ENCODE data around the gene DNER.

DNER gene

DNA sequence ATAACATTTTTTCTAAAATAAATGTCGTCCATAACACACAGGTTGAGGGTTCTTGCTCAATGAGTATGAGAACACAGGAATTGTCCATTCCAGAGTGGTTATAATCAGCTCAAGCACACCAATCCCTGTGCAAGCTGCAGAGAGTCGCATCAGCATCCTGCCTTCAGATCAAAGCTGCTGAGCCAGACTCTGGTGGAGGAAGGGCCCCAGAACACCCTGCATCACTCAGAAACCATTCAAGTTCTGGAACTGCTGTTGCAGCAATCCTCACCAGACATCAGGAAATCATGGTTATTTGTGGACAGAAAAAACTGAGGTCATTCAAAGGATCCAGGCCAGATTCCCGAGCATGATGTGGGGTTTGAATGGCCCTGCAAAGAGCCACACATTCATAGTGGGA is 44.5 kb downstream of the DNER start:
- TF ChIP-seq CTCF (conservative IDR thresholded peaks at IDR 0.05; ENCODE audit: low read length), result no peak
- no peak for DNase-seq (ENCODE audit: low read depth)

DNA sequence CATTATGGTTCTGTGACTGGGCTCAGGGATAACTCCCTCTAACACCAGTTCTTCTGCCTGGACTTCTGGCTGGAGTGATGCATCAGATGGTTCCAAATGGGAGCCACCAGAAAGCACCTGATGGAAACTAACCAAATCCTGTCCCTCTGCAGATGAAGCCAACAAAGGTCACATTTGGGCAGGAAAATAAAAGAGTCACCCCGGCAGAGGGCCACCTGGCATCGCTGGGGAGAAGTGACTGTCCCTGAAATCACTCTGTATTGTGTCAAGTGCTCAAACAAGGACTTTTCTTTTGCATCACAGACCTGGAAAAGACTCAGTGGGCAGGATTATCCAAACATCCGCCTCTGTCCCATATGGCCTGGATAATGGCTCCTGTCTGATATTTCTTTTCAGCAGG is 47.5 kb downstream of the DNER start:
- no peak for TF ChIP-seq CTCF (conservative IDR thresholded peaks at IDR 0.05; ENCODE audit: low read length)
- H3K4me3 ChIP-seq (ENCODE audit: low read length), result no peak overlapping the region
- DNase-seq (ENCODE audit: low read depth), result no peak

More for the DNA sequence above, 44.5 kb downstream of the DNER start:
- H3K4me3 ChIP-seq (ENCODE audit: low read length), result no peak overlapping the region

DNA sequence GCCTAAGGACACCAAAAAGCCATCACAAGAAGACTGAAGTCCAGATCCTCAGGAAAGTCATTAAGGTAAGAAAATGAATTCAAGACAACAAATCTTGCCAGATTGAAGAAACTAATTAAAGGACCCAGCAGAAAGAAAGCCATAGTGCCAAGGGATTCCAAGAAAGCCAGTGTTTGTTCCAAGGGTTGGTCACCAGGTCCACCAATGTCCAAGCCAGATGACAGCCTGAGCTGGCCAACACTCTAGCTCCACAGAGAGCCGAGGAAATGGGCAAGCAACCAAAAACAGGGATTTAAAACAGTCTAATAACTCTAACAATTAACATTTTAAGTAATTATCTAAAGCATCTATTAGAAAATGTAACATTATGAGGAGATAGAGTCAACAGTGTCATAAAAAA is 49.2 kb downstream of the DNER start:
- TF ChIP-seq CTCF (conservative IDR thresholded peaks at IDR 0.05; ENCODE audit: low read length), result no peak
- DNase-seq (ENCODE audit: low read depth), result no peak
- H3K4me3 ChIP-seq (ENCODE audit: low read length), result no peak overlapping the region

GRCh38 chr2:229661478-229661877 is 52.9 kb downstream of the DNER start:
- DNase-seq (ENCODE audit: low read depth), result no peak
- H3K4me3 ChIP-seq (ENCODE audit: low read length), result no peak overlapping the region
- no peak for TF ChIP-seq CTCF (conservative IDR thresholded peaks at IDR 0.05; ENCODE audit: low read length)

DNA sequence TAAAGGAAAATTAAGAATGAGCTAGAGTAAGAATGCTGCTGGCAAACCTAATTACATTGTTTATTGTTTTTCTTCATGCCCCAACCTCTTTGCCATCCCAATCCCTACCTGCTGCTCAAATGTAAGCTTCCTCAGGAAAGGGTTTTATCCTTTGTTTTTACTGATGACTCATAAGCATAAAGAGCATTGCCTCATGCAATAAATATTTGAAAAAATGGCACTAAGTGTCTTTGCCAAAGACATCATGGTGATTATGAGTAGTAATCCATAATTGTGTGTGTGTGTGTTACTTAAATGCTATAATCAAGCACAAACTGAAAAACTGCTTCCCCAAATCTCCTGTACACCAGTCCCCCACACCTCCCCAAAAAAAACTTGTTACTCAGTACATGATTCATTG is 53.4 kb downstream of the DNER start:
- no peak overlapping the region for H3K4me3 ChIP-seq (ENCODE audit: low read length)
- no peak for TF ChIP-seq CTCF (conservative IDR thresholded peaks at IDR 0.05; ENCODE audit: low read length)
- no peak for DNase-seq (ENCODE audit: low read depth)

- H3K4me3 ChIP-seq (ENCODE audit: low read length), result no peak overlapping the region
- DNase-seq (ENCODE audit: low read depth), result no peak
These were observed 54.0 kb downstream of the DNER start for GRCh38 chr2:229660391-229660790.

DNA sequence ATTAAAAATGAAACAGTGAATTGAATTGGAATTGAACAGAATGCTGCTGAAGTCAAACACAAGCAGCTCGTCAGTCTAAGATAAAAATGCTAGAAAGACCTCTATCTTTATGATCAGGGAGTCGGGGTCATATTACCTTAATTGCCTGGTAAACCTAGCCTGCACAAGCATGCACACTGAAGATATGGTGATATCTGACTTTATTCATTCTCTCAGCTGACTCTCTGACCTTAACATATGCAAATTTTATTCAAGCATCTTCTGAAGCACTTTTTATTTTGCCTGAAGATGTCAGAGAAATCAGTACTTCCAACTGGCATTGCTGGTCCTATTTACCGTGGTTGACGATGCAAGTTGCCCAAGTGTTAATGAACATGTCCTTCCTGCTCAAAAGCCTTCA is 56.4 kb downstream of the DNER start:
- DNase-seq (ENCODE audit: low read depth), result no peak
- no peak overlapping the region for H3K4me3 ChIP-seq (ENCODE audit: low read length)
- TF ChIP-seq CTCF (conservative IDR thresholded peaks at IDR 0.05; ENCODE audit: low read length), result no peak

More at GRCh38 chr2:229660391-229660790, 54.0 kb downstream of the DNER start:
- no peak for TF ChIP-seq CTCF (conservative IDR thresholded peaks at IDR 0.05; ENCODE audit: low read length)
